ENCODE data around the gene EXOC4.

The EXOC4 gene

GRCh38 chr7:133618970-133619369, 366.1 kb downstream of the EXOC4 start:
- TF ChIP-seq EZH2phosphoT487 (IDR thresholded peaks at IDR 0.05; ENCODE audit: borderline replicate concordance) = no peak
- TF ChIP-seq CTCF (conservative IDR thresholded peaks at IDR 0.05; ENCODE audit: low read length) = no peak
- no peak overlapping the region for H3K4me3 ChIP-seq (ENCODE audit: low read length, poor library complexity, severe bottlenecking)
- no peaks in the 10 kb centered on the region for H4K20me1 ChIP-seq (ENCODE audit: insufficient read depth, low read length, poor library complexity, severe bottlenecking)
- no peak overlapping the region for H3K9ac ChIP-seq (ENCODE audit: low read depth, low read length, poor library complexity, severe bottlenecking)
- peaks cover 6% of the 10 kb centered on the region for H3K4me1 ChIP-seq (ENCODE audit: insufficient read depth, low read length, poor library complexity, severe bottlenecking)
- H3K9me2 ChIP-seq (replicated peaks; ENCODE audit: low read depth, low read length) = no peaks in the 10 kb centered on the region
- H3K9me3 ChIP-seq (ENCODE audit: insufficient read depth, low read depth, low read length) = no peaks in the 10 kb centered on the region
- no peaks in the 10 kb centered on the region for H3F3A ChIP-seq (ENCODE audit: low read depth)
- H3K79me2 ChIP-seq (ENCODE audit: insufficient read depth, low read length) = no peaks in the 10 kb centered on the region
- H3K27me3 ChIP-seq (ENCODE audit: insufficient read depth, low read length, poor library complexity, severe bottlenecking) = no peaks in the 10 kb centered on the region
- H3K36me3 ChIP-seq (ENCODE audit: insufficient read depth, low read length) = no peaks in the 10 kb centered on the region; the same call in 1 of the 2 replicates
- H2AFZ ChIP-seq (ENCODE audit: low read length) = no peak overlapping the region
- H3K4me2 ChIP-seq (ENCODE audit: low read depth, low read length, poor library complexity, severe bottlenecking) = no peak overlapping the region

- no peaks in the 10 kb centered on the region for H3K9me3 ChIP-seq (ENCODE audit: insufficient read depth, low read depth, low read length)
- no peak overlapping the region for H3K9ac ChIP-seq (ENCODE audit: low read depth, low read length, poor library complexity, severe bottlenecking)
- no peak overlapping the region for H3K4me3 ChIP-seq (ENCODE audit: low read length, poor library complexity, severe bottlenecking)
- no peak overlapping the region for H2AFZ ChIP-seq (ENCODE audit: low read length)
- peaks cover under 1% of the 10 kb centered on the region for H3K4me1 ChIP-seq (ENCODE audit: insufficient read depth, low read length, poor library complexity, severe bottlenecking)
- H3K4me2 ChIP-seq (ENCODE audit: low read depth, low read length, poor library complexity, severe bottlenecking) = no peak overlapping the region
- H3K36me3 ChIP-seq (ENCODE audit: insufficient read depth, low read length) = no peaks in the 10 kb centered on the region; the same call in 1 of the 2 replicates
- H3F3A ChIP-seq (ENCODE audit: low read depth) = no peaks in the 10 kb centered on the region
- TF ChIP-seq CTCF (conservative IDR thresholded peaks at IDR 0.05; ENCODE audit: low read length) (no peak), EZH2phosphoT487 (IDR thresholded peaks at IDR 0.05; ENCODE audit: borderline replicate concordance) (no peak)
- H4K20me1 ChIP-seq (ENCODE audit: insufficient read depth, low read length, poor library complexity, severe bottlenecking) = no peaks in the 10 kb centered on the region
- no peaks in the 10 kb centered on the region for H3K27me3 ChIP-seq (ENCODE audit: insufficient read depth, low read length, poor library complexity, severe bottlenecking)
- no peaks in the 10 kb centered on the region for H3K79me2 ChIP-seq (ENCODE audit: insufficient read depth, low read length)
- H3K9me2 ChIP-seq (replicated peaks; ENCODE audit: low read depth, low read length) = no peaks in the 10 kb centered on the region
Observed at GRCh38 chr7:133619491-133619890, 366.6 kb downstream of the EXOC4 start.

- no peaks in the 10 kb centered on the region for H3K27me3 ChIP-seq (ENCODE audit: insufficient read depth, low read length, poor library complexity, severe bottlenecking)
- H2AFZ ChIP-seq (ENCODE audit: low read length) = no peak overlapping the region
- no peaks in the 10 kb centered on the region for H3K36me3 ChIP-seq (ENCODE audit: insufficient read depth, low read length)
- H3K4me1 ChIP-seq (ENCODE audit: insufficient read depth, low read length, poor library complexity, severe bottlenecking) = no peaks in the 10 kb centered on the region
- H3K4me2 ChIP-seq (ENCODE audit: low read depth, low read length, poor library complexity, severe bottlenecking) = no peak overlapping the region
- TF ChIP-seq CTCF (conservative IDR thresholded peaks at IDR 0.05; ENCODE audit: low read length) (no peak), EZH2phosphoT487 (IDR thresholded peaks at IDR 0.05; ENCODE audit: borderline replicate concordance) (no peak)
- no peaks in the 10 kb centered on the region for H3K9me2 ChIP-seq (replicated peaks; ENCODE audit: low read depth, low read length)
- no peaks in the 10 kb centered on the region for H3F3A ChIP-seq (ENCODE audit: low read depth)
- no peaks in the 10 kb centered on the region for H4K20me1 ChIP-seq (ENCODE audit: insufficient read depth, low read length, poor library complexity, severe bottlenecking)
- H3K9me3 ChIP-seq (ENCODE audit: insufficient read depth, low read depth, low read length) = no peaks in the 10 kb centered on the region
- H3K79me2 ChIP-seq (ENCODE audit: insufficient read depth, low read length) = no peaks in the 10 kb centered on the region
- H3K9ac ChIP-seq (ENCODE audit: low read depth, low read length, poor library complexity, severe bottlenecking) = no peak overlapping the region
- H3K4me3 ChIP-seq (ENCODE audit: low read length, poor library complexity, severe bottlenecking) = no peak overlapping the region
Observed at GRCh38 chr7:133623721-133624120, 370.8 kb downstream of the EXOC4 start.
